HCT116 (cell line): Measurements from ENCODE around the gene MRPL44. TPM values are rescaled to one million over a fixed set of nuclear protein-coding genes. Genes with fewer than 3 reads are reported as not detected.

Source experiments
- ATAC-seq: fragments of 200-7000 bp; cut with Tn5 transposase; 2 replicates; pipeline ENCODE4 v1.9.1; 2020; ENCODE audit warnings: mild to moderate bottlenecking, moderate library complexity
- BruUV-seq: library from RNA; stranded (reverse); fragments of 400-500 nt; replicated peaks from 2 replicates; lab custom pipeline; 2021; lab: Mats Ljungman, UMichigan
- CTCF ChIA-PET: fragments of 300-600 bp; sonication (Branson Sonifier 250); formaldehyde crosslinking; loops from one replicate; lab custom pipeline; 2021; ENCODE audit warnings: antibody characterized with exemption; lab: Charles Lee
- POLR2A ChIA-PET: fragments of 300-600, 350-600 bp; sonication (Branson Sonifier 250); formaldehyde crosslinking; loops from one replicate; lab custom pipeline; 2021; ENCODE audit warnings: antibody characterized with exemption; lab: Charles Lee
- RAD21 ChIA-PET, 2 experiments: fragments of 300-600 bp; sonication (Branson Sonifier 250); formaldehyde crosslinking; loops; one replicate each; lab custom pipeline; 2023; ENCODE audit warnings: low total read pairs in 2 of 2; ENCODE audit not compliant: uncharacterized antibody in 2 of 2, unreplicated experiment in 2 of 2, low non-redundant PET in 1 of 2; lab: Charles Lee
- DNase-seq: peaks from one replicate; pipeline ENCODE4 v3.0.0-alpha.2; 2010; ENCODE audit warnings: low read depth, low spot score
- H2AFZ ChIP-seq: fragments of 200-600 bp; shearing (Covaris generic), sonication (generic); 2 replicates; pipeline ENCODE4 v1.6.1; 2017; ENCODE audit warnings: low read depth, mixed run types, mixed read lengths, antibody characterized with exemption, low read length; ENCODE audit not compliant: poor library complexity, severe bottlenecking
- H3K27ac ChIP-seq: 2 replicates; pipeline ENCODE4 v1.5.1; 2012; ENCODE audit warnings: low read depth, low read length
- H3K27me3 ChIP-seq: fragments of 200-600 bp; sonication (generic); 2 replicates; pipeline ENCODE4 v1.6.1; 2016; ENCODE audit warnings: mixed run types, low read length, mixed read lengths; ENCODE audit not compliant: insufficient read depth
- H3K36me3 ChIP-seq, 2 experiments: fragments of 200-500 bp in 1 of 2; fragments of 200-600 bp in 1 of 2; sonication (Bioruptor generic) in 1 of 2; sonication (generic) in 1 of 2; 2 replicates each; pipeline versions ENCODE4 v1.5.1 to v1.6.1; 2014 to 2016; ENCODE audit warnings: low read length in 2 of 2, inconsistent platforms in 1 of 2, mixed read lengths in 1 of 2, mixed run types in 1 of 2; ENCODE audit not compliant: insufficient read depth in 2 of 2, control insufficient read depth in 1 of 2
- H3K4me1 ChIP-seq, 2 experiments: fragments of 200-600 bp in 1 of 2; sonication (generic) in 1 of 2; 2 replicates each; pipeline versions ENCODE4 v1.5.1 to v1.6.1; 2012 to 2017; ENCODE audit warnings: low read length in 2 of 2, inconsistent platforms in 1 of 2, mild to moderate bottlenecking in 1 of 2, mixed read lengths in 1 of 2, mixed run types in 1 of 2, moderate library complexity in 1 of 2; ENCODE audit not compliant: insufficient read depth in 2 of 2, control insufficient read depth in 1 of 2
- H3K4me2 ChIP-seq: fragments of 200-600 bp; sonication (generic); 2 replicates; pipeline ENCODE4 v1.6.1; 2017; ENCODE audit warnings: mixed run types, low read length, mixed read lengths
- H3K4me3 ChIP-seq, 2 experiments: fragments of 200-600 bp in 1 of 2; sonication (generic) in 1 of 2; replicated peaks in 1 of 2; 2 replicates each; pipeline ENCODE4 v1.5.1; 2011 to 2016; ENCODE audit warnings: low read length in 2 of 2, control low read depth in 1 of 2, low read depth in 1 of 2, mild to moderate bottlenecking in 1 of 2, mixed read lengths in 1 of 2, mixed run types in 1 of 2
- H3K79me2 ChIP-seq: fragments of 200-600 bp; sonication (generic); 2 replicates; pipeline ENCODE4 v1.6.1; 2017; ENCODE audit warnings: mild to moderate bottlenecking, mixed run types, low read length, moderate library complexity, mixed read lengths; ENCODE audit not compliant: insufficient read depth
- H3K9ac ChIP-seq: fragments of 200-600 bp; sonication (generic); 2 replicates; pipeline ENCODE4 v1.6.1; 2016; ENCODE audit warnings: low read length, mixed read lengths
- H3K9me2 ChIP-seq: fragments of 200-600 bp; sonication (generic), shearing (Covaris generic); 2 replicates; pipeline ENCODE4 v1.6.1; 2017; ENCODE audit warnings: mixed run types, mild to moderate bottlenecking, moderate library complexity; ENCODE audit not compliant: insufficient read depth
- H3K9me3 ChIP-seq, 2 experiments: fragments of 200-500 bp in 1 of 2; fragments of 200-600 bp in 1 of 2; sonication (Bioruptor generic) in 1 of 2; sonication (generic) in 1 of 2; 2 replicates each; pipeline ENCODE4 v1.6.1; 2014 to 2017; ENCODE audit warnings: low read length in 2 of 2, mixed read lengths in 2 of 2, inconsistent platforms in 1 of 2, low read depth in 1 of 2, mild to moderate bottlenecking in 1 of 2, mixed run types in 1 of 2, moderate library complexity in 1 of 2; ENCODE audit not compliant: control insufficient read depth in 1 of 2, insufficient read depth in 1 of 2
- H4K20me1 ChIP-seq: fragments of 200-600 bp; sonication (generic), shearing (Covaris generic); 2 replicates; pipeline ENCODE4 v1.6.1; 2017; ENCODE audit warnings: mixed run types, mild to moderate bottlenecking, moderate library complexity; ENCODE audit not compliant: insufficient read depth
- CBX3 ChIP-seq: IDR thresholded peaks from 2 replicates; pipeline ENCODE4 v1.6.1; 2012; ENCODE audit warnings: low read depth
- EGR1 ChIP-seq: IDR thresholded peaks from 2 replicates; pipeline ENCODE4 v1.6.1; 2012; ENCODE audit warnings: low read depth
- ELF1 ChIP-seq: IDR thresholded peaks from 2 replicates; pipeline ENCODE4 v1.6.1; 2012; ENCODE audit warnings: low read depth, borderline replicate concordance
- EZH2 ChIP-seq: fragments of 200-600 bp; sonication (generic); IDR thresholded peaks from 2 replicates; pipeline ENCODE4 v1.6.1; 2017; ENCODE audit warnings: antibody characterized with exemption, mixed run types
- EZH2phosphoT487 ChIP-seq: fragments of 200-600 bp; IDR thresholded peaks from 2 replicates; pipeline ENCODE4 v1.6.1; 2018; ENCODE audit warnings: antibody characterized with exemption, borderline replicate concordance
- POLR2A ChIP-seq: IDR thresholded peaks from 2 replicates; pipeline ENCODE4 v1.7.0; 2011; ENCODE audit warnings: borderline replicate concordance; ENCODE audit not compliant: insufficient read depth, insufficient read length; ENCODE audit errors: extremely low read depth
- RAD21 ChIP-seq: IDR thresholded peaks from 2 replicates; pipeline ENCODE4 v1.6.1; 2012; ENCODE audit warnings: low read depth, mild to moderate bottlenecking
- SP1 ChIP-seq: IDR thresholded peaks from 2 replicates; pipeline ENCODE4 v1.6.1; 2012; ENCODE audit warnings: low read depth
- SRF ChIP-seq: IDR thresholded peaks from 2 replicates; pipeline ENCODE4 v1.6.1; 2012; ENCODE audit warnings: low read depth
- YY1 ChIP-seq: IDR thresholded peaks from 2 replicates; pipeline ENCODE4 v1.6.1; 2011; ENCODE audit warnings: low read length, low read depth, moderate library complexity, mild to moderate bottlenecking; ENCODE audit not compliant: insufficient replicate concordance; ENCODE audit errors: extremely low read depth
- ZBTB33 ChIP-seq: IDR thresholded peaks from 2 replicates; pipeline ENCODE4 v1.6.1; 2011; ENCODE audit warnings: mild to moderate bottlenecking, low read length, moderate library complexity; ENCODE audit not compliant: insufficient replicate concordance; ENCODE audit errors: extremely low read depth
- ZNF274 ChIP-seq: fragments of 200-500 bp; sonication (Bioruptor generic); IDR thresholded peaks from 2 replicates; pipeline ENCODE4 v1.6.1; 2014; ENCODE audit warnings: mild to moderate bottlenecking, low read depth, low read length, inconsistent platforms
- intact Hi-C: fragments of 100-400 bp; cut with micrococcal nuclease; formaldehyde crosslinking; loops from 2 replicates; pipeline ENCODE4 v1.10.0; 2022
- total RNA-seq: library from RNA; stranded (reverse); gene quantifications from one replicate; pipeline ENCODE4 v1.2.1, GENCODE V29; 2021; ENCODE audit not compliant: unreplicated experiment
- TF ChIP-seq, protein P1 (sequence below): IDR thresholded peaks from 2 replicates; pipeline ENCODE4 v1.6.1; 2012; ENCODE audit warnings: low read depth
- TF ChIP-seq, protein P2 (sequence below), 3 experiments: fragments of 200-600 bp in 1 of 3; sonication (generic) in 1 of 3; IDR thresholded peaks in 2 of 3; conservative IDR thresholded peaks in 1 of 3; 2 replicates each; pipeline ENCODE4 v1.5.1; 2012 to 2017; ENCODE audit warnings: low read depth in 2 of 3, low read length in 2 of 3, antibody characterized with exemption in 1 of 3, borderline replicate concordance in 1 of 3, control low read depth in 1 of 3, mild to moderate bottlenecking in 1 of 3, mixed read lengths in 1 of 3, mixed run types in 1 of 3, moderate library complexity in 1 of 3; ENCODE audit not compliant: insufficient read depth in 1 of 3
- TF ChIP-seq, protein P3 (sequence below): IDR thresholded peaks from 2 replicates; pipeline ENCODE4 v1.6.1; 2012

The MRPL44 gene
- total RNA-seq, 1 experiment from 2014 or later = 45.8 TPM

GRCh38 chr2:223930103-223930976 is 26.9 kb upstream of the MRPL44 start:
- TF ChIP-seq EGR1 (no peak), ELF1 (no peak), ZNF274 (no peak), RAD21 (no peak), YY1 (no peak), EZH2phosphoT487 (no peak), EZH2 (no peak), SRF (no peak), ZBTB33 (no peak), POLR2A (no peak), SP1 (no peak), CBX3 (no peak)
- TF ChIP-seq, protein P1, sequence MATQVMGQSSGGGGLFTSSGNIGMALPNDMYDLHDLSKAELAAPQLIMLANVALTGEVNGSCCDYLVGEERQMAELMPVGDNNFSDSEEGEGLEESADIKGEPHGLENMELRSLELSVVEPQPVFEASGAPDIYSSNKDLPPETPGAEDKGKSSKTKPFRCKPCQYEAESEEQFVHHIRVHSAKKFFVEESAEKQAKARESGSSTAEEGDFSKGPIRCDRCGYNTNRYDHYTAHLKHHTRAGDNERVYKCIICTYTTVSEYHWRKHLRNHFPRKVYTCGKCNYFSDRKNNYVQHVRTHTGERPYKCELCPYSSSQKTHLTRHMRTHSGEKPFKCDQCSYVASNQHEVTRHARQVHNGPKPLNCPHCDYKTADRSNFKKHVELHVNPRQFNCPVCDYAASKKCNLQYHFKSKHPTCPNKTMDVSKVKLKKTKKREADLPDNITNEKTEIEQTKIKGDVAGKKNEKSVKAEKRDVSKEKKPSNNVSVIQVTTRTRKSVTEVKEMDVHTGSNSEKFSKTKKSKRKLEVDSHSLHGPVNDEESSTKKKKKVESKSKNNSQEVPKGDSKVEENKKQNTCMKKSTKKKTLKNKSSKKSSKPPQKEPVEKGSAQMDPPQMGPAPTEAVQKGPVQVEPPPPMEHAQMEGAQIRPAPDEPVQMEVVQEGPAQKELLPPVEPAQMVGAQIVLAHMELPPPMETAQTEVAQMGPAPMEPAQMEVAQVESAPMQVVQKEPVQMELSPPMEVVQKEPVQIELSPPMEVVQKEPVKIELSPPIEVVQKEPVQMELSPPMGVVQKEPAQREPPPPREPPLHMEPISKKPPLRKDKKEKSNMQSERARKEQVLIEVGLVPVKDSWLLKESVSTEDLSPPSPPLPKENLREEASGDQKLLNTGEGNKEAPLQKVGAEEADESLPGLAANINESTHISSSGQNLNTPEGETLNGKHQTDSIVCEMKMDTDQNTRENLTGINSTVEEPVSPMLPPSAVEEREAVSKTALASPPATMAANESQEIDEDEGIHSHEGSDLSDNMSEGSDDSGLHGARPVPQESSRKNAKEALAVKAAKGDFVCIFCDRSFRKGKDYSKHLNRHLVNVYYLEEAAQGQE = no peak
- TF ChIP-seq, protein P2, sequence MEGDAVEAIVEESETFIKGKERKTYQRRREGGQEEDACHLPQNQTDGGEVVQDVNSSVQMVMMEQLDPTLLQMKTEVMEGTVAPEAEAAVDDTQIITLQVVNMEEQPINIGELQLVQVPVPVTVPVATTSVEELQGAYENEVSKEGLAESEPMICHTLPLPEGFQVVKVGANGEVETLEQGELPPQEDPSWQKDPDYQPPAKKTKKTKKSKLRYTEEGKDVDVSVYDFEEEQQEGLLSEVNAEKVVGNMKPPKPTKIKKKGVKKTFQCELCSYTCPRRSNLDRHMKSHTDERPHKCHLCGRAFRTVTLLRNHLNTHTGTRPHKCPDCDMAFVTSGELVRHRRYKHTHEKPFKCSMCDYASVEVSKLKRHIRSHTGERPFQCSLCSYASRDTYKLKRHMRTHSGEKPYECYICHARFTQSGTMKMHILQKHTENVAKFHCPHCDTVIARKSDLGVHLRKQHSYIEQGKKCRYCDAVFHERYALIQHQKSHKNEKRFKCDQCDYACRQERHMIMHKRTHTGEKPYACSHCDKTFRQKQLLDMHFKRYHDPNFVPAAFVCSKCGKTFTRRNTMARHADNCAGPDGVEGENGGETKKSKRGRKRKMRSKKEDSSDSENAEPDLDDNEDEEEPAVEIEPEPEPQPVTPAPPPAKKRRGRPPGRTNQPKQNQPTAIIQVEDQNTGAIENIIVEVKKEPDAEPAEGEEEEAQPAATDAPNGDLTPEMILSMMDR (IDR thresholded peaks at IDR 0.05 in 2 of 3, conservative IDR thresholded peaks at IDR 0.05 in 1 of 3; ENCODE audit: borderline replicate concordance in 1 of 3, insufficient read depth in 1 of 3, low read depth in 2 of 3, low read length in 2 of 3) = no peak
- TF ChIP-seq, protein P3, sequence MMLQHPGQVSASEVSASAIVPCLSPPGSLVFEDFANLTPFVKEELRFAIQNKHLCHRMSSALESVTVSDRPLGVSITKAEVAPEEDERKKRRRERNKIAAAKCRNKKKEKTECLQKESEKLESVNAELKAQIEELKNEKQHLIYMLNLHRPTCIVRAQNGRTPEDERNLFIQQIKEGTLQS = no peak
- TF ChIP-seq, all 23 proteins: peak for 0
- Histone ChIP-seq H3K27ac (no peak overlapping the region), H3K79me2 (peaks cover 69% of the 10 kb centered on the region), H3K9me3 (peaks cover 0 to 7% of the 10 kb centered on the region in 2 experiments; a peak in 1 of 4 replicates), H4K20me1 (no peaks in the 10 kb centered on the region), H3K9ac (no peak overlapping the region), H3K4me2 (no peak overlapping the region), H3K9me2 (no peaks in the 10 kb centered on the region), H3K27me3 (no peaks in the 10 kb centered on the region), H2AFZ (no peak overlapping the region), H3K4me1 (peaks cover 26 to 32% of the 10 kb centered on the region in 2 experiments), H3K4me3 (no peak overlapping the region), H3K36me3 (no peaks in the 10 kb centered on the region)
- CTCF ChIA-PET = no interaction called here
- intact Hi-C loops = no loop called here
- DNase-seq = no peak
- ATAC-seq = no peak
- no TSS peak for BruUV-seq
- POLR2A ChIA-PET = no interaction called here
- RAD21 ChIA-PET = no interaction called here
